ENCODE measurements around the gene HINFP. TPM values are rescaled to one million over a fixed set of nuclear protein-coding genes. Genes with fewer than 3 reads are reported as not detected.
"Not testable (repeated sequence)": the region's sequence is repeated elsewhere in the genome, so short reads cannot be mapped to it uniquely, and the experiment has no call there.

Gene HINFP
- polyA plus RNA-seq, 4 donors, result 21.3 to 44.1 (median 26.5) TPM

DNA sequence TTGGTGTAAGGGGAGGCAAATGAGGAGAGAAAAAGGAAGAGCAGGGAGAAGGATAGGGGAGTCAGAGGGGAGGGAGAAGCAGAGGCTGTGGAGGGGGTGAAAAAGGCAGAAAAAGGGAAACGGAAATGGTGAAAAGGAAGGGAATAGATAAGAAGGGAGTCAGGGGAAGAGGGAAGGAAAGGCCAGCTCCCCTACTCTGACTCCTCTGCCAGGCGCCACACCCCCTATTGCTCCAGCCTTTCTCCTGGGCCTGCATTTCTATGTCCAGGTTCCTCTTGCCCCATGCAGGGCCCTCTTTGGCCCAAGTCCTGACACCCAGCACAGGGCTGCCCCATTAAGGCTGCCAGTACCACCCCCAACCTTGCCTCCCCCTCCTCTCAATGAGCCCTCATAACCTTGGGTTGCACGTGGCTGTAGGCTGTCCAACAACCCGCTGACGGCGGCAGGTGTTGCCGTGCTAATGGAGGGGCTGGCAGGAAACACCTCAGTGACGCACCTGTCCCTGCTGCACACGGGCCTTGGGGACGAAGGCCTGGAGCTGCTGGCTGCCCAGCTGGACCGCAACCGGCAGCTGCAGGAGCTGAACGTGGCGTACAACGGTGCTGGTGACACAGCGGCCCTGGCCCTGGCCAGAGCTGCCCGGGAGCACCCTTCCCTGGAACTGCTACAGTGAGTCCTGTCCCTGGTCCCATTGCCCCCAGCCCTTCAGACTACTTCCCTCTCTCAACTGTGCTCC lies 60.5 kb downstream of the HINFP start:
- no peak for DNase-seq (ENCODE audit: low read depth in 4 of 4, low spot score in 3 of 4)

DNA sequence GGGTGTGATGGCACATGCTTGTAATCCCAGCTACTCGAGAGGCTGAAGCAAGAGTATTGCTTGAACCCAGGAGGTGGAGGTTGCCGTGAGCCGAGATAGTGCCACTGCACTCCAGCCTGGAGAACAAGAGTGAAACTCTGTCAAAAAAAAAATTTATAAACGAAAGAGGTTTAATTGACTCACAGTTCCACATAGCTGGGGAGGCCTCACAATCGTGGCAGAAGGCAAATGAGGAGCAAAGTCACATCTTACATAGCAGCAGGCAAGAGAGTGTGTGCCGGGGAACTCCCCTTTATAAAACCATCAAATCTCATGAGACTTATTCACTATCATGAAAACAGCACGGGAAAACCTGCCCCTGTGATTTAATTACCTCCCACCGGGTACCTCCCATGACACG lies 63.0 kb downstream of the HINFP start:
- not testable (repeated sequence) for DNase-seq (ENCODE audit: low read depth in 4 of 4, low spot score in 3 of 4)

Other genes starting within 250 kb of the HINFP start
- under 1 TPM in 1 of 4 donors, not detected in 3; 0.03 TPM for gene CXCR5, start 237.7 kb upstream of the HINFP start, polyA plus RNA-seq (ENCODE audit: insufficient read length in 4 of 4)
- 10 to 100 TPM; 27.7 to 70.4 (median 33.7) TPM for gene BCL9L, start 195.7 kb upstream of the HINFP start, polyA plus RNA-seq (ENCODE audit: insufficient read length in 4 of 4)
- 10 to 100 TPM in 2 of 4 donors, 1 to 10 TPM in 1, under 1 TPM in 1; 0.52 to 56.1 (median 19.2) TPM for gene UPK2, start 165.3 kb upstream of the HINFP start, polyA plus RNA-seq (ENCODE audit: insufficient read length in 4 of 4)
- gene FOXR1, start 149.8 kb upstream of the HINFP start, polyA plus RNA-seq (ENCODE audit: insufficient read length in 4 of 4), result not detected
- gene CENATAC, start 123.4 kb upstream of the HINFP start, polyA plus RNA-seq (ENCODE audit: insufficient read length in 4 of 4), result 10 to 100 TPM; 14.9 to 41.6 (median 21.0) TPM
- gene RPS25, start 103.2 kb upstream of the HINFP start, polyA plus RNA-seq (ENCODE audit: insufficient read length in 4 of 4), result 1,000 to 10,000 TPM; 1,003 to 1,136 (median 1,061) TPM
- 100 to 1,000 TPM in 2 of 4 donors, 10 to 100 TPM in 2; 55.5 to 127 (median 110) TPM for gene TRAPPC4, start 102.8 kb upstream of the HINFP start, polyA plus RNA-seq (ENCODE audit: insufficient read length in 4 of 4)
- 100 to 1,000 TPM in 1 of 4 donors, 10 to 100 TPM in 3; 13.9 to 108 (median 84.4) TPM for gene SLC37A4, start 90.7 kb upstream of the HINFP start, polyA plus RNA-seq (ENCODE audit: insufficient read length in 4 of 4)
- gene HYOU1, start 64.4 kb upstream of the HINFP start, polyA plus RNA-seq (ENCODE audit: insufficient read length in 4 of 4), result 100 to 1,000 TPM in 3 of 4 donors, 10 to 100 TPM in 1; 73.5 to 124 (median 116) TPM
- gene VPS11, start 53.8 kb upstream of the HINFP start, polyA plus RNA-seq (ENCODE audit: insufficient read length in 4 of 4), result 10 to 100 TPM; 45.9 to 67.0 (median 52.1) TPM
- gene HMBS, start 36.7 kb upstream of the HINFP start, polyA plus RNA-seq (ENCODE audit: insufficient read length in 4 of 4), result 10 to 100 TPM; 24.6 to 31.6 (median 26.2) TPM
- 10 to 100 TPM; 46.0 to 68.5 (median 62.1) TPM for gene DPAGT1, start 19.7 kb upstream of the HINFP start, polyA plus RNA-seq (ENCODE audit: insufficient read length in 4 of 4)
- 10 to 100 TPM; 10.3 to 15.6 (median 11.3) TPM for gene C2CD2L, start 14.2 kb upstream of the HINFP start, polyA plus RNA-seq (ENCODE audit: insufficient read length in 4 of 4)
- 1 to 10 TPM in 2 of 4 donors, under 1 TPM in 2; 0.63 to 1.2 (median 0.88) TPM for gene ABCG4, start 27.5 kb downstream of the HINFP start, polyA plus RNA-seq (ENCODE audit: insufficient read length in 4 of 4)
- 10 to 100 TPM in 3 of 4 donors, 1 to 10 TPM in 1; 7.8 to 12.6 (median 10.2) TPM for gene NLRX1, start 47.1 kb downstream of the HINFP start, polyA plus RNA-seq (ENCODE audit: insufficient read length in 4 of 4)
- 10 to 100 TPM in 3 of 4 donors, under 1 TPM in 1; 0.35 to 18.2 (median 12.8) TPM for gene NHERF4, start 63.9 kb downstream of the HINFP start, polyA plus RNA-seq (ENCODE audit: insufficient read length in 4 of 4)
- 10 to 100 TPM; 15.5 to 22.3 (median 20.4) TPM for gene CBL, start 84.8 kb downstream of the HINFP start, polyA plus RNA-seq (ENCODE audit: insufficient read length in 4 of 4)
- gene MCAM, start 195.6 kb downstream of the HINFP start, polyA plus RNA-seq (ENCODE audit: insufficient read length in 4 of 4), result 10 to 100 TPM; 48.9 to 77.2 (median 53.0) TPM
- 10 to 100 TPM; 28.4 to 34.5 (median 30.9) TPM for gene RNF26, start 212.9 kb downstream of the HINFP start, polyA plus RNA-seq (ENCODE audit: insufficient read length in 4 of 4)
- 10 to 100 TPM; 20.5 to 34.3 (median 25.3) TPM for gene C1QTNF5, start 219.3 kb downstream of the HINFP start, polyA plus RNA-seq (ENCODE audit: insufficient read length in 4 of 4)
- not detected for gene MFRP, start 225.1 kb downstream of the HINFP start, polyA plus RNA-seq (ENCODE audit: insufficient read length in 4 of 4)

Data from left renal pelvis (tissue), 4 donors.